ENCODE data around the gene AUTS2. TPM values are rescaled to one million over a fixed set of nuclear protein-coding genes. Genes with fewer than 3 reads are reported as not detected.

Gene AUTS2
- total RNA-seq, 3 donors from 2014 or later: 31.5 to 94.3 (median 81.3) TPM

- Histone ChIP-seq H3K27me3 (no peaks in the 10 kb centered on the region), H3K4me3 (no peak overlapping the region), H3K36me3 (no peaks in the 10 kb centered on the region), H3K27ac (no peak overlapping the region), H3K4me1 (no peaks in the 10 kb centered on the region), H3K9me3 (no peaks in the 10 kb centered on the region)
- TF ChIP-seq CTCF (IDR thresholded peaks at IDR 0.05) (no peak), POLR2AphosphoS5 (IDR thresholded peaks at IDR 0.05) (no peak), POLR2A (IDR thresholded peaks at IDR 0.05) (no peak)
- intact Hi-C loops (cut with DNase I; ENCODE audit: low total_unique reads): no loop called here
- no peak for DNase-seq (ENCODE audit: low spot score in 2 of 2)
Observed at GRCh38 chr7:70631718-70632117, 1033.4 kb downstream of the AUTS2 start.

- H3K4me1 ChIP-seq: no peaks in the 10 kb centered on the region
- TF ChIP-seq POLR2A (IDR thresholded peaks at IDR 0.05) (no peak), CTCF (IDR thresholded peaks at IDR 0.05) (no peak), POLR2AphosphoS5 (IDR thresholded peaks at IDR 0.05) (no peak)
- no peaks in the 10 kb centered on the region for H3K27me3 ChIP-seq
- intact Hi-C loops (cut with DNase I; ENCODE audit: low total_unique reads): no loop called here
- H3K27ac ChIP-seq: no peak overlapping the region
- H3K9me3 ChIP-seq: no peaks in the 10 kb centered on the region
- no peaks in the 10 kb centered on the region for H3K36me3 ChIP-seq
- DNase-seq (ENCODE audit: low spot score in 2 of 2): no peak
- no peak overlapping the region for H3K4me3 ChIP-seq
Observed at GRCh38 chr7:70632400-70632799, 1034.1 kb downstream of the AUTS2 start.

- no peak overlapping the region for H3K4me3 ChIP-seq
- no peaks in the 10 kb centered on the region for H3K9me3 ChIP-seq
- intact Hi-C loops (cut with DNase I; ENCODE audit: low total_unique reads): no loop called here
- H3K36me3 ChIP-seq: no peaks in the 10 kb centered on the region
- no peak for TF ChIP-seq POLR2AphosphoS5 (IDR thresholded peaks at IDR 0.05)
- TF ChIP-seq POLR2A (IDR thresholded peaks at IDR 0.05): no peak
- TF ChIP-seq CTCF (IDR thresholded peaks at IDR 0.05): no peak
- H3K27me3 ChIP-seq: no peaks in the 10 kb centered on the region
- no peaks in the 10 kb centered on the region for H3K4me1 ChIP-seq
- no peak for DNase-seq (ENCODE audit: low spot score in 2 of 2)
- H3K27ac ChIP-seq: no peak overlapping the region
Observed at GRCh38 chr7:70634071-70634470, 1035.8 kb downstream of the AUTS2 start.

GRCh38 chr7:70634610-70635068 lies 1036.4 kb downstream of the AUTS2 start:
- H3K36me3 ChIP-seq: no peaks in the 10 kb centered on the region
- no peaks in the 10 kb centered on the region for H3K4me1 ChIP-seq
- intact Hi-C loops (cut with DNase I; ENCODE audit: low total_unique reads): no loop called here
- TF ChIP-seq CTCF (IDR thresholded peaks at IDR 0.05): no peak
- no peak for TF ChIP-seq POLR2AphosphoS5 (IDR thresholded peaks at IDR 0.05)
- TF ChIP-seq POLR2A (IDR thresholded peaks at IDR 0.05): no peak
- no peaks in the 10 kb centered on the region for H3K27me3 ChIP-seq
- no peak overlapping the region for H3K4me3 ChIP-seq
- no peak overlapping the region for H3K27ac ChIP-seq
- no peaks in the 10 kb centered on the region for H3K9me3 ChIP-seq
- no peak for DNase-seq (ENCODE audit: low spot score in 2 of 2)

- intact Hi-C loops (cut with DNase I; ENCODE audit: low total_unique reads): no loop called here
- Histone ChIP-seq H3K27me3 (no peaks in the 10 kb centered on the region), H3K4me3 (no peak overlapping the region), H3K9me3 (no peaks in the 10 kb centered on the region), H3K4me1 (no peaks in the 10 kb centered on the region), H3K27ac (no peak overlapping the region), H3K36me3 (no peaks in the 10 kb centered on the region)
- TF ChIP-seq POLR2AphosphoS5 (IDR thresholded peaks at IDR 0.05) (no peak), POLR2A (IDR thresholded peaks at IDR 0.05) (no peak), CTCF (IDR thresholded peaks at IDR 0.05) (no peak)
- no peak for DNase-seq (ENCODE audit: low spot score in 2 of 2)
Observed at GRCh38 chr7:70635633-70636032, 1037.4 kb downstream of the AUTS2 start.

All from breast epithelium (tissue), 4 donors.